Measurements from ENCODE around the gene AKIRIN2.

The AKIRIN2 gene

GRCh38 chr6:87701676-87702588, at the start of gene AKIRIN2:
AKIRIN2 (minus strand) TSS chr6:87702233; CDS start chr6:87701684, 549 bp downstream.
- no peak for TF ChIP-seq CTCF (conservative IDR thresholded peaks at IDR 0.05; ENCODE audit: low read depth, low read length)
- DNase-seq (ENCODE audit: low read depth): peak; percentile 98
- peak within 1 kb of the TSS; percentile 98 for H3K4me3 ChIP-seq (ENCODE audit: low read length)

- H3K4me3 ChIP-seq (ENCODE audit: low read length): no peak overlapping the region
- no peak for DNase-seq (ENCODE audit: low read depth)
- no peak for TF ChIP-seq CTCF (conservative IDR thresholded peaks at IDR 0.05; ENCODE audit: low read depth, low read length)
Measured at GRCh38 chr6:87747646-87748045, 45.6 kb upstream of the AKIRIN2 start.

- no peak for DNase-seq (ENCODE audit: low read depth)
- no peak for TF ChIP-seq CTCF (conservative IDR thresholded peaks at IDR 0.05; ENCODE audit: low read depth, low read length)
- H3K4me3 ChIP-seq (ENCODE audit: low read length): no peak overlapping the region
Measured at GRCh38 chr6:87745966-87746721, 44.1 kb upstream of the AKIRIN2 start.

- DNase-seq (ENCODE audit: low read depth): no peak
- no peak for TF ChIP-seq CTCF (conservative IDR thresholded peaks at IDR 0.05; ENCODE audit: low read depth, low read length)
Measured at GRCh38 chr6:87743454-87743853, 41.4 kb upstream of the AKIRIN2 start.

GRCh38 chr6:87742106-87742505, 40.1 kb upstream of the AKIRIN2 start:
- H3K4me3 ChIP-seq (ENCODE audit: low read length): no peak overlapping the region
- TF ChIP-seq CTCF (conservative IDR thresholded peaks at IDR 0.05; ENCODE audit: low read depth, low read length): no peak
- no peak for DNase-seq (ENCODE audit: low read depth)

More at GRCh38 chr6:87743454-87743853, 41.4 kb upstream of the AKIRIN2 start:
- no peak overlapping the region for H3K4me3 ChIP-seq (ENCODE audit: low read length)

- no peak overlapping the region for H3K4me3 ChIP-seq (ENCODE audit: low read length)
- TF ChIP-seq CTCF (conservative IDR thresholded peaks at IDR 0.05; ENCODE audit: low read depth, low read length): no peak
Measured at GRCh38 chr6:87741001-87741650, 39.1 kb upstream of the AKIRIN2 start.

More at GRCh38 chr6:87741001-87741650, 39.1 kb upstream of the AKIRIN2 start:
- no peak for DNase-seq (ENCODE audit: low read depth)

Measured in retinal pigment epithelial cell (primary cell).